ENCODE results near the gene EHHADH.

EHHADH gene

GRCh38 chr3:185145511-185145910, 108.3 kb downstream of the EHHADH start:
- no peak for ATAC-seq

GRCh38 chr3:185144784-185145183, 109.1 kb downstream of the EHHADH start:
- no peak for ATAC-seq

More at GRCh38 chr3:185145511-185145910, 108.3 kb downstream of the EHHADH start:
- no peak for DNase-seq

More at GRCh38 chr3:185144784-185145183, 109.1 kb downstream of the EHHADH start:
- no peak for DNase-seq
